ENCODE data around the gene TARBP2.

TARBP2 gene

DNA sequence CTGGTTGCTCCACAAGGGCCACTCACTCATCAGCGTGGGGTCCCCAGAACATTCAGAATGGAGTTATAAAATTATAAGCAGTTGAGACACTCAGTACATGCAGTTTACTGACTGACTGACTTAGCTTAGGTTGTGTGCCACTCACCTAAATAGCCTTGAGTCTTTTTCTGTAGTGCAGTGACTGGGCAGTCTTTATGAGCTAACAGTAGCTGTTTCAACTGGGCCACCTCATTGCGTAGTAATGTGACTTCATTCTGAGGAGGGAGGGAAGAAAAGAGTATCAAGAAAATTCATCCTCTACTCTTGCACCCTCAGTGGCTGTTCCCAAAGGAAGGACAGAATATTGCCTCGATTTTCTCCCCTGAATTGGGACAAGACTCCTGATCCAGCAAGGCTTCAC, 22.0 kb downstream of the TARBP2 start:
- ChIA-PET POLR2A (no interaction called here), CTCF (interaction anchor here (0.6 to 2.2 kb wide), 4 partner anchors 10 to 202 kb away, joined by 3 to 13 read pairs (median 3); no protein-coding TSS in a partner anchor)
- TF ChIP-seq, protein P1, sequence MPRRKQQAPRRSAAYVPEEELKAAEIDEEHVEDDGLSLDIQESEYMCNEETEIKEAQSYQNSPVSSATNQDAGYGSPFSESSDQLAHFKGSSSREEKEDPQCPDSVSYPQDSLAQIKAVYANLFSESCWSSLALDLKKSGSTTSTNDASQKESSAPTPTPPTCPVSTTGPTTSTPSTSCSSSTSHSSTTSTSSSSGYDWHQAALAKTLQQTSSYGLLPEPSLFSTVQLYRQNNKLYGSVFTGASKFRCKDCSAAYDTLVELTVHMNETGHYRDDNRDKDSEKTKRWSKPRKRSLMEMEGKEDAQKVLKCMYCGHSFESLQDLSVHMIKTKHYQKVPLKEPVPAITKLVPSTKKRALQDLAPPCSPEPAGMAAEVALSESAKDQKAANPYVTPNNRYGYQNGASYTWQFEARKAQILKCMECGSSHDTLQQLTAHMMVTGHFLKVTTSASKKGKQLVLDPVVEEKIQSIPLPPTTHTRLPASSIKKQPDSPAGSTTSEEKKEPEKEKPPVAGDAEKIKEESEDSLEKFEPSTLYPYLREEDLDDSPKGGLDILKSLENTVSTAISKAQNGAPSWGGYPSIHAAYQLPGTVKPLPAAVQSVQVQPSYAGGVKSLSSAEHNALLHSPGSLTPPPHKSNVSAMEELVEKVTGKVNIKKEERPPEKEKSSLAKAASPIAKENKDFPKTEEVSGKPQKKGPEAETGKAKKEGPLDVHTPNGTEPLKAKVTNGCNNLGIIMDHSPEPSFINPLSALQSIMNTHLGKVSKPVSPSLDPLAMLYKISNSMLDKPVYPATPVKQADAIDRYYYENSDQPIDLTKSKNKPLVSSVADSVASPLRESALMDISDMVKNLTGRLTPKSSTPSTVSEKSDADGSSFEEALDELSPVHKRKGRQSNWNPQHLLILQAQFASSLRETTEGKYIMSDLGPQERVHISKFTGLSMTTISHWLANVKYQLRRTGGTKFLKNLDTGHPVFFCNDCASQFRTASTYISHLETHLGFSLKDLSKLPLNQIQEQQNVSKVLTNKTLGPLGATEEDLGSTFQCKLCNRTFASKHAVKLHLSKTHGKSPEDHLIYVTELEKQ (tag by site-specific recombination; IDR thresholded peaks at IDR 0.05; ENCODE audit: borderline replicate concordance): no peak
- TF ChIP-seq ZNF157 (tag by site-specific recombination; IDR thresholded peaks at IDR 0.05) (no peak), OSR2 (tag by site-specific recombination; IDR thresholded peaks at IDR 0.05) (no peak), ZNF501 (tag by site-specific recombination; IDR thresholded peaks at IDR 0.05) (no peak), ZNF214 (tag by site-specific recombination; IDR thresholded peaks at IDR 0.05; ENCODE audit: borderline replicate concordance) (no peak), ZNF670 (tag by site-specific recombination; IDR thresholded peaks at IDR 0.05; ENCODE audit: low read depth) (no peak), SP2 (tag by site-specific recombination; IDR thresholded peaks at IDR 0.05) (no peak), ZNF548 (tag by site-specific recombination; IDR thresholded peaks at IDR 0.05) (no peak), CTCF (tag by site-specific recombination; IDR thresholded peaks at IDR 0.05) (no peak), ZNF132 (tag by site-specific recombination; IDR thresholded peaks at IDR 0.05; ENCODE audit: borderline replicate concordance) (no peak), SETDB1 (IDR thresholded peaks at IDR 0.05; ENCODE audit: insufficient read length, low read length) (no peak), ZNF580 (tag by site-specific recombination; IDR thresholded peaks at IDR 0.05) (no peak), ZNF777 (tag by site-specific recombination; IDR thresholded peaks at IDR 0.05; ENCODE audit: borderline replicate concordance) (no peak), ZNF621 (tag by site-specific recombination; IDR thresholded peaks at IDR 0.05) (no peak), ZNF624 (tag by site-specific recombination; IDR thresholded peaks at IDR 0.05) (no peak), HOXA7 (CRISPR knock-in tag; IDR thresholded peaks at IDR 0.05; ENCODE audit: borderline replicate concordance) (no peak)
- TF ChIP-seq, protein P2, sequence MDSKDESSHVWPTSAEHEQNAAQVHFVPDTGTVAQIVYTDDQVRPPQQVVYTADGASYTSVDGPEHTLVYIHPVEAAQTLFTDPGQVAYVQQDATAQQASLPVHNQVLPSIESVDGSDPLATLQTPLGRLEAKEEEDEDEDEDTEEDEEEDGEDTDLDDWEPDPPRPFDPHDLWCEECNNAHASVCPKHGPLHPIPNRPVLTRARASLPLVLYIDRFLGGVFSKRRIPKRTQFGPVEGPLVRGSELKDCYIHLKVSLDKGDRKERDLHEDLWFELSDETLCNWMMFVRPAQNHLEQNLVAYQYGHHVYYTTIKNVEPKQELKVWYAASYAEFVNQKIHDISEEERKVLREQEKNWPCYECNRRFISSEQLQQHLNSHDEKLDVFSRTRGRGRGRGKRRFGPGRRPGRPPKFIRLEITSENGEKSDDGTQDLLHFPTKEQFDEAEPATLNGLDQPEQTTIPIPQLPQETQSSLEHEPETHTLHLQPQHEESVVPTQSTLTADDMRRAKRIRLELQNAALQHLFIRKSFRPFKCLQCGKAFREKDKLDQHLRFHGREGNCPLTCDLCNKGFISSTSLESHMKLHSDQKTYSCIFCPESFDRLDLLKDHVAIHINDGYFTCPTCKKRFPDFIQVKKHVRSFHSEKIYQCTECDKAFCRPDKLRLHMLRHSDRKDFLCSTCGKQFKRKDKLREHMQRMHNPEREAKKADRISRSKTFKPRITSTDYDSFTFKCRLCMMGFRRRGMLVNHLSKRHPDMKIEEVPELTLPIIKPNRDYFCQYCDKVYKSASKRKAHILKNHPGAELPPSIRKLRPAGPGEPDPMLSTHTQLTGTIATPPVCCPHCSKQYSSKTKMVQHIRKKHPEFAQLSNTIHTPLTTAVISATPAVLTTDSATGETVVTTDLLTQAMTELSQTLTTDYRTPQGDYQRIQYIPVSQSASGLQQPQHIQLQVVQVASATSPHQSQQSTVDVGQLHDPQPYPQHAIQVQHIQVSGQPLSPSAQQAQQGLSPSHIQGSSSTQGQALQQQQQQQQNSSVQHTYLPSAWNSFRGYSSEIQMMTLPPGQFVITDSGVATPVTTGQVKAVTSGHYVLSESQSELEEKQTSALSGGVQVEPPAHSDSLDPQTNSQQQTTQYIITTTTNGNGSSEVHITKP (tag by site-specific recombination; IDR thresholded peaks at IDR 0.05): no peak
- Histone ChIP-seq H3K4me3 (ENCODE audit: low read depth, low read length) (no peak overlapping the region), H3K9me3 (ENCODE audit: control insufficient read depth, insufficient read depth, low read depth, low read length) (no peaks in the 10 kb centered on the region), H3K4me1 (ENCODE audit: control insufficient read depth, insufficient read depth, low read length) (no peaks in the 10 kb centered on the region), H3K27ac (ENCODE audit: extremely low read depth, low read depth, low read length) (no peak overlapping the region), H3K36me3 (ENCODE audit: control insufficient read depth in 2 of 2, insufficient read depth in 1 of 2, low read length in 2 of 2) (peaks cover 24 to 57% of the 10 kb centered on the region in 2 experiments; a peak in 2 of 3 replicates)

All from HEK293 (cell line).